DND-41 (cell line): ENCODE measurements around the gene ARL17B.

Source experiments
- CTCF ChIP-seq: IDR thresholded peaks from 2 replicates; pipeline ENCODE4 v1.5.1; 2012; ENCODE audit warnings: borderline replicate concordance, low read length, moderate library complexity, mild to moderate bottlenecking; ENCODE audit not compliant: poor library complexity, severe bottlenecking; ENCODE audit errors: extremely low read depth
- EZH2 ChIP-seq: IDR thresholded peaks from 3 replicates; pipeline ENCODE4 v1.6.1; 2012; ENCODE audit warnings: borderline replicate concordance, low read depth, mild to moderate bottlenecking, moderate library complexity, low read length, inconsistent platforms; ENCODE audit not compliant: severe bottlenecking

- TF ChIP-seq CTCF (no peak), EZH2 (no peak)
Measured at GRCh38 chr17:46270032-46270431, 91.5 kb downstream of the ARL17B start.
